ENCODE data around the gene DSCAM. TPM values are rescaled to one million over a fixed set of nuclear protein-coding genes. Genes with fewer than 3 reads are reported as not detected.

The DSCAM gene
- total RNA-seq, 1 donor from 2014 or later: 2.7 TPM

DNA sequence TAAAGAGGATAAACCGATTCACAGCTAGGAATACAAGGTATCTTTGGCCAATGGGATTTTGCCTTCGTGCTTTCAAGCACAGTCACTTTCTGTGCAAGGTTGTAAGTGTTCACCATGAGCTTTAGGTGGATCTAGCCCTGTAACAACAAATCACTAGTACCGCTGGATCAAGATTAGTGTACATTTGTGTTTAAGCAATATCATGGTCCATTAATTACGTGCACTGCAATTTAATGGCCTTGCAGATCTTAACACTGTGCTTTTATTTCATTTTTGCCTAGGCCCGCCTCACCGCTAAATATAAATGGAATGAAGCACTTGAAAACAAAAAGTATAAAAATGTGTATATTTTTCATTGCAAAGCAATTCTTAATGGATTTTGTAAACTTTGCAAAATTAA lies 461.1 kb downstream of the DSCAM start:
- Mint-ChIP-seq H3K9me3 (ENCODE audit: low read depth) (no peaks in the 10 kb centered on the region), H3K4me3 (ENCODE audit: low read depth) (no peak overlapping the region), H3K27ac (no peak overlapping the region), H3K4me1 (ENCODE audit: low read depth) (peaks cover 5% of the 10 kb centered on the region), H3K36me3 (ENCODE audit: insufficient read depth) (no peaks in the 10 kb centered on the region), H3K27me3 (no peaks in the 10 kb centered on the region)
- TF ChIP-seq, protein P1, sequence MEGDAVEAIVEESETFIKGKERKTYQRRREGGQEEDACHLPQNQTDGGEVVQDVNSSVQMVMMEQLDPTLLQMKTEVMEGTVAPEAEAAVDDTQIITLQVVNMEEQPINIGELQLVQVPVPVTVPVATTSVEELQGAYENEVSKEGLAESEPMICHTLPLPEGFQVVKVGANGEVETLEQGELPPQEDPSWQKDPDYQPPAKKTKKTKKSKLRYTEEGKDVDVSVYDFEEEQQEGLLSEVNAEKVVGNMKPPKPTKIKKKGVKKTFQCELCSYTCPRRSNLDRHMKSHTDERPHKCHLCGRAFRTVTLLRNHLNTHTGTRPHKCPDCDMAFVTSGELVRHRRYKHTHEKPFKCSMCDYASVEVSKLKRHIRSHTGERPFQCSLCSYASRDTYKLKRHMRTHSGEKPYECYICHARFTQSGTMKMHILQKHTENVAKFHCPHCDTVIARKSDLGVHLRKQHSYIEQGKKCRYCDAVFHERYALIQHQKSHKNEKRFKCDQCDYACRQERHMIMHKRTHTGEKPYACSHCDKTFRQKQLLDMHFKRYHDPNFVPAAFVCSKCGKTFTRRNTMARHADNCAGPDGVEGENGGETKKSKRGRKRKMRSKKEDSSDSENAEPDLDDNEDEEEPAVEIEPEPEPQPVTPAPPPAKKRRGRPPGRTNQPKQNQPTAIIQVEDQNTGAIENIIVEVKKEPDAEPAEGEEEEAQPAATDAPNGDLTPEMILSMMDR (IDR thresholded peaks at IDR 0.05; ENCODE audit: unreplicated experiment): no peak
- no peak for DNase-seq (ENCODE audit: low spot score, unreplicated experiment)

GRCh38 chr21:40383951-40384350 lies 463.0 kb downstream of the DSCAM start:
- Mint-ChIP-seq H3K27me3 (no peaks in the 10 kb centered on the region), H3K9me3 (ENCODE audit: low read depth) (peaks cover 4% of the 10 kb centered on the region), H3K27ac (no peak overlapping the region), H3K4me1 (ENCODE audit: low read depth) (peaks cover 5% of the 10 kb centered on the region), H3K4me3 (ENCODE audit: low read depth) (no peak overlapping the region), H3K36me3 (ENCODE audit: insufficient read depth) (peaks cover 2% of the 10 kb centered on the region)
- no peak for DNase-seq (ENCODE audit: low spot score, unreplicated experiment)
- TF ChIP-seq, protein P1 (IDR thresholded peaks at IDR 0.05; ENCODE audit: unreplicated experiment): no peak

- no peak for DNase-seq (ENCODE audit: low spot score, unreplicated experiment)
- Mint-ChIP-seq H3K4me1 (ENCODE audit: low read depth) (peaks cover 4% of the 10 kb centered on the region), H3K9me3 (ENCODE audit: low read depth) (peaks cover 4% of the 10 kb centered on the region), H3K36me3 (ENCODE audit: insufficient read depth) (peaks cover 2% of the 10 kb centered on the region), H3K27ac (no peak overlapping the region), H3K27me3 (no peaks in the 10 kb centered on the region), H3K4me3 (ENCODE audit: low read depth) (no peak overlapping the region)
- TF ChIP-seq, protein P1 (IDR thresholded peaks at IDR 0.05; ENCODE audit: unreplicated experiment): no peak
These were observed 465.8 kb downstream of the DSCAM start for GRCh38 chr21:40381111-40381510.

GRCh38 chr21:40379881-40380810 lies 466.8 kb downstream of the DSCAM start:
- TF ChIP-seq, protein P1 (IDR thresholded peaks at IDR 0.05; ENCODE audit: unreplicated experiment): no peak
- Mint-ChIP-seq H3K27me3 (no peaks in the 10 kb centered on the region), H3K4me3 (ENCODE audit: low read depth) (no peak overlapping the region), H3K9me3 (ENCODE audit: low read depth) (peaks cover 4% of the 10 kb centered on the region), H3K4me1 (ENCODE audit: low read depth) (no peaks in the 10 kb centered on the region), H3K36me3 (ENCODE audit: insufficient read depth) (peaks cover 2% of the 10 kb centered on the region), H3K27ac (no peak overlapping the region)
- no peak for DNase-seq (ENCODE audit: low spot score, unreplicated experiment)

GRCh38 chr21:40377135-40377534 lies 469.8 kb downstream of the DSCAM start:
- Mint-ChIP-seq H3K4me3 (ENCODE audit: low read depth) (no peak overlapping the region), H3K4me1 (ENCODE audit: low read depth) (no peaks in the 10 kb centered on the region), H3K36me3 (ENCODE audit: insufficient read depth) (peaks cover 2% of the 10 kb centered on the region), H3K27ac (no peak overlapping the region), H3K9me3 (ENCODE audit: low read depth) (peaks cover 4% of the 10 kb centered on the region), H3K27me3 (no peaks in the 10 kb centered on the region)
- DNase-seq (ENCODE audit: low spot score, unreplicated experiment): no peak
- TF ChIP-seq, protein P1 (IDR thresholded peaks at IDR 0.05; ENCODE audit: unreplicated experiment): no peak
